ENCODE data around the gene SLC44A3. TPM values are rescaled to one million over a fixed set of nuclear protein-coding genes. Genes with fewer than 3 reads are reported as not detected.

The SLC44A3 gene
- total and polyA plus RNA-seq, 2 of the 13 experiments (the other 11 are each of a cell fraction or from before 2014, with no cell fraction given) = 6.8 to 14.1 TPM

- no peak for TF ChIP-seq GPBP1L1 (CRISPR knock-in tag; IDR thresholded peaks at IDR 0.05)
- no peak for TF ChIP-seq XBP1 (CRISPR knock-in tag; IDR thresholded peaks at IDR 0.05)
- no peak for TF ChIP-seq ZNF350 (CRISPR knock-in tag; IDR thresholded peaks at IDR 0.05; ENCODE audit: borderline replicate concordance, low read depth)
- no peak for TF ChIP-seq KLF16 (CRISPR knock-in tag; IDR thresholded peaks at IDR 0.05)
- no peak for TF ChIP-seq ZFP90 (CRISPR knock-in tag; IDR thresholded peaks at IDR 0.05; ENCODE audit: borderline replicate concordance)
- peak; percentile 53; the same call in 1 of the 2 replicates for TF ChIP-seq POGZ (CRISPR knock-in tag; IDR thresholded peaks at IDR 0.05)
- no peak for TF ChIP-seq AGO1 (IDR thresholded peaks at IDR 0.05; ENCODE audit: low read depth, low read length, poor library complexity, severe bottlenecking)
- no peak for TF ChIP-seq ZBTB44 (CRISPR knock-in tag; IDR thresholded peaks at IDR 0.05)
- no peak for TF ChIP-seq JUNB (CRISPR knock-in tag; IDR thresholded peaks at IDR 0.05; ENCODE audit: borderline replicate concordance)
- TF ChIP-seq ZNF746 (CRISPR knock-in tag; IDR thresholded peaks at IDR 0.05) = no peak
- no peak for TF ChIP-seq ZNF441 (CRISPR knock-in tag; IDR thresholded peaks at IDR 0.05; ENCODE audit: borderline replicate concordance)
- no peak for TF ChIP-seq HCFC1 (IDR thresholded peaks at IDR 0.05; ENCODE audit: low read depth, low read length)
- TF ChIP-seq PLSCR1 (CRISPR knock-in tag; IDR thresholded peaks at IDR 0.05; ENCODE audit: borderline replicate concordance) = no peak
- TF ChIP-seq ARNTL (CRISPR knock-in tag; IDR thresholded peaks at IDR 0.05) = no peak
- TF ChIP-seq ZBTB3 (CRISPR knock-in tag; IDR thresholded peaks at IDR 0.05; ENCODE audit: borderline replicate concordance, low read depth) = no peak
- no peak for TF ChIP-seq ZBTB21 (CRISPR knock-in tag; IDR thresholded peaks at IDR 0.05)
- peak; percentile 37; the same call in 1 of the 2 replicates for TF ChIP-seq HDAC2 (CRISPR knock-in tag; IDR thresholded peaks at IDR 0.05)
- TF ChIP-seq ZSCAN22 (CRISPR knock-in tag; IDR thresholded peaks at IDR 0.05) = no peak
- no peak for TF ChIP-seq KDM3A (CRISPR knock-in tag; IDR thresholded peaks at IDR 0.05; ENCODE audit: low read depth)
- TF ChIP-seq ZMAT5 (CRISPR knock-in tag; IDR thresholded peaks at IDR 0.05; ENCODE audit: borderline replicate concordance, low read depth) = no peak
- TF ChIP-seq ZNF768 (CRISPR knock-in tag; IDR thresholded peaks at IDR 0.05) = no peak
- TF ChIP-seq DNMT3B (CRISPR knock-in tag; conservative IDR thresholded peaks at IDR 0.05) = no peak
- TF ChIP-seq FOXA3 (CRISPR knock-in tag; IDR thresholded peaks at IDR 0.05) = peak; percentile 75
- no peak for TF ChIP-seq ZNF260 (CRISPR knock-in tag; IDR thresholded peaks at IDR 0.05; ENCODE audit: borderline replicate concordance, low read depth)
- TF ChIP-seq STAG1 (CRISPR knock-in tag; IDR thresholded peaks at IDR 0.05) = peak; percentile 25
- no peak for TF ChIP-seq ARID2 (CRISPR knock-in tag; IDR thresholded peaks at IDR 0.05; ENCODE audit: borderline replicate concordance)
- TF ChIP-seq TAF15 (IDR thresholded peaks at IDR 0.05; ENCODE audit: low read depth, low read length, poor library complexity, severe bottlenecking) = no peak
- TF ChIP-seq FOXA1 (IDR thresholded peaks at IDR 0.05) = no peak
- peak; percentile 84 for TF ChIP-seq FOXA1 (CRISPR knock-in tag; IDR thresholded peaks at IDR 0.05)
These were observed 12.2 kb upstream of the SLC44A3 start (continued) for GRCh38 chr1:94807742-94808491.

Data from HepG2 (cell line).